Sigmoid colon (tissue), 7 donors: Measurements from ENCODE around the gene MMP24. TPM values are rescaled to one million over a fixed set of nuclear protein-coding genes. Genes with fewer than 3 reads are reported as not detected.

Source experiments
- DNase-seq: peaks from one replicate; pipeline ENCODE4 v3.0.0-alpha.2; 2019
- H3K27ac ChIP-seq, 4 donors: fragments of 200-600 bp; sonication (generic); one replicate each; pipeline ENCODE4 v1.5.1; 2016 to 2019; ENCODE audit warnings: mild to moderate bottlenecking in 1 of 4
- H3K27me3 ChIP-seq, 3 donors: fragments of 200-600 bp; sonication (generic); one replicate each; pipeline ENCODE4 v1.5.1; 2019; ENCODE audit warnings: mild to moderate bottlenecking in 1 of 3
- H3K36me3 ChIP-seq, 4 donors: fragments of 200-600 bp; sonication (generic); one replicate each; pipeline ENCODE4 v1.5.1; 2016 to 2019
- H3K4me1 ChIP-seq, 4 donors: fragments of 200-600 bp; sonication (generic); one replicate each; pipeline ENCODE4 v1.5.1; 2017 to 2019
- H3K4me3 ChIP-seq, 4 donors: fragments of 200-600 bp; sonication (generic); one replicate each; pipeline ENCODE4 v1.5.1; 2017 to 2019; ENCODE audit warnings: mild to moderate bottlenecking in 2 of 4, moderate library complexity in 1 of 4
- H3K9me3 ChIP-seq, 4 donors: fragments of 200-600 bp in 3 of 4; sonication (generic) in 3 of 4; one replicate each; pipeline versions ENCODE4 v1.5.1 to v1.6.1; 2013 to 2019
- EP300 ChIP-seq, 4 donors: sonication (generic); formaldehyde crosslinking; IDR thresholded peaks; one replicate each; pipeline ENCODE4 v1.6.1; 2017; ENCODE audit warnings: antibody characterized with exemption in 4 of 4
- POLR2A ChIP-seq, 2 donors: fragments of 450-650 bp; IDR thresholded peaks; one replicate each; pipeline ENCODE4 v1.6.1; 2016; ENCODE audit warnings: antibody characterized with exemption in 2 of 2, mild to moderate bottlenecking in 2 of 2, moderate library complexity in 2 of 2
- POLR2AphosphoS5 ChIP-seq, 4 donors: sonication (generic); formaldehyde crosslinking; IDR thresholded peaks; one replicate each; pipeline ENCODE4 v1.6.1; 2017; ENCODE audit warnings: antibody characterized with exemption in 4 of 4
- WGBS, 2 donors: extraction: QIAGEN DNeasy Blood & Tissue Kit; methylation state at CpG; one replicate each; pipeline ENCODE4 v1.1.7; 2013; 5-methylcytosine and 5-hydroxymethylcytosine counted together
- intact Hi-C: fragments of 100-400 bp; cut with DNase I; formaldehyde crosslinking; loops from one replicate; pipeline ENCODE4 v1.15.1; 2023
- polyA plus RNA-seq, 3 donors: library from polyadenylated mRNA; stranded (reverse); fragments of 200-250 nt; gene quantifications; one replicate each; pipeline ENCODE4 v1.2.3, GENCODE V29; 2013
- total RNA-seq, 4 donors: library from RNA; depleted of rRNA; stranded (reverse); fragments of >200 nt; gene quantifications; one replicate each; pipeline ENCODE4 v1.1.0, GENCODE V29; 2016
- TF ChIP-seq, protein P1 (sequence below), 4 experiments: fragments of 450-650 bp in 3 of 4; fragments of 200-600 bp in 1 of 4; IDR thresholded peaks; one replicate each; pipeline ENCODE4 v1.5.1; 2016 to 2019; ENCODE audit warnings: antibody characterized with exemption in 4 of 4, mild to moderate bottlenecking in 3 of 4, moderate library complexity in 2 of 4
- donor health status: healthy with polysubstance abuse.
- donor health status: Bipolar disorder and iron deficiency.
- donor health status: healthy.

Gene MMP24
- total and polyA plus RNA-seq, 7 donors: under 0.01 to 1.4 (median 0.46) TPM

DNA sequence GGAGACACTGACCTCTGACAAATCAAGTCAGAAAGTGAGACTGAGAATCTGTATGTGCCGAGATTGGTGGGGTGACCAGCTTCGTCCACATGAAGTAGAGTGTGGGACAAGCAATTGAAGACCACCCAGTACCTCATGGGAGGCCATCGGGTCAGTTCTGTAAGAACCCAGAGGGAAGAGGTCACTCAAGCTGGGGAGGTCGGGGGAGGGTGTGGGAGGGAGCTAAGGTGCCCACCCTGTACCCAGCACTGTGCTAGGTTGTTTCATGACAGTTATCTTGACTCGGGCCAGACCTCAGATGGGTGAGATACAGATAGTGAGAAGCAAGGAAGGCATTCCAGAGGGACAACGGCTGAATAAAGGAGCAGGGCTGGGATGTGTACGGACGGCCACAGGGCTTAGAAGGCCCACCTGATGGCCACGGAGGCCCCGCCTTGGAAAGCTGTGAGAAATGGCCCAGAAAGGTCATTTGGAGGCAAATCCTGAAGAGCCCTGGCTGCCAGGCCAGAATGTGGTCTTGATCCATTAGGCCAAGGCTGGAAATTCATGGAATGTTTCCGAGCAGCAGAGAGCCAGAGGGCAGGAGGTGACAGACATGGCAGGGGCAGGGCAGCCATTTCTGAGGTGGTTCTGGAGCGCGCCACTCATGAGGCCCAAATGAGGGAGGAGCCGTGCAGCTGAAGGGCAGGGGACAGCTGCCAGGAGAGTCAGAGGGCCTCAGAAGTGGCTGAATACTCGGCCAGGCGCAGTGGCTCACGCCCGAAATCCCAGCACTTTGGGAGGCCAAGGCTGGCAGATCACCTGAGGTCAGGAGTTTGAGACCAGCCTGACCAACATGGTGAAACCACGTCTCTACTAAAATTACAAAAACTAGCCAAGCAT, 43.8 kb downstream of the MMP24 start:
- Histone ChIP-seq H3K27me3 (no peaks in the 10 kb centered on the region), H3K4me1 (peaks cover 0 to 15% (median 7%) of the 10 kb centered on the region in 4 donors), H3K4me3 (no peak overlapping the region), H3K9me3 (no peaks in the 10 kb centered on the region), H3K27ac (no peak overlapping the region), H3K36me3 (peaks cover 6 to 44% (median 9%) of the 10 kb centered on the region in 4 donors)
- no peak for DNase-seq
- 93 to 94% methylated on average over 19 of the region's 19 CpGs for WGBS, 2 donors
- intact Hi-C loops: loop anchor here (5.0 kb wide), 1 partner anchor 63 kb away; no protein-coding TSS in a partner anchor
- TF ChIP-seq POLR2AphosphoS5 (IDR thresholded peaks at IDR 0.05): no peak
- no peak for TF ChIP-seq POLR2A (IDR thresholded peaks at IDR 0.05)
- TF ChIP-seq, protein P1, sequence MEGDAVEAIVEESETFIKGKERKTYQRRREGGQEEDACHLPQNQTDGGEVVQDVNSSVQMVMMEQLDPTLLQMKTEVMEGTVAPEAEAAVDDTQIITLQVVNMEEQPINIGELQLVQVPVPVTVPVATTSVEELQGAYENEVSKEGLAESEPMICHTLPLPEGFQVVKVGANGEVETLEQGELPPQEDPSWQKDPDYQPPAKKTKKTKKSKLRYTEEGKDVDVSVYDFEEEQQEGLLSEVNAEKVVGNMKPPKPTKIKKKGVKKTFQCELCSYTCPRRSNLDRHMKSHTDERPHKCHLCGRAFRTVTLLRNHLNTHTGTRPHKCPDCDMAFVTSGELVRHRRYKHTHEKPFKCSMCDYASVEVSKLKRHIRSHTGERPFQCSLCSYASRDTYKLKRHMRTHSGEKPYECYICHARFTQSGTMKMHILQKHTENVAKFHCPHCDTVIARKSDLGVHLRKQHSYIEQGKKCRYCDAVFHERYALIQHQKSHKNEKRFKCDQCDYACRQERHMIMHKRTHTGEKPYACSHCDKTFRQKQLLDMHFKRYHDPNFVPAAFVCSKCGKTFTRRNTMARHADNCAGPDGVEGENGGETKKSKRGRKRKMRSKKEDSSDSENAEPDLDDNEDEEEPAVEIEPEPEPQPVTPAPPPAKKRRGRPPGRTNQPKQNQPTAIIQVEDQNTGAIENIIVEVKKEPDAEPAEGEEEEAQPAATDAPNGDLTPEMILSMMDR (IDR thresholded peaks at IDR 0.05): no peak
- no peak for TF ChIP-seq EP300 (IDR thresholded peaks at IDR 0.05)

DNA sequence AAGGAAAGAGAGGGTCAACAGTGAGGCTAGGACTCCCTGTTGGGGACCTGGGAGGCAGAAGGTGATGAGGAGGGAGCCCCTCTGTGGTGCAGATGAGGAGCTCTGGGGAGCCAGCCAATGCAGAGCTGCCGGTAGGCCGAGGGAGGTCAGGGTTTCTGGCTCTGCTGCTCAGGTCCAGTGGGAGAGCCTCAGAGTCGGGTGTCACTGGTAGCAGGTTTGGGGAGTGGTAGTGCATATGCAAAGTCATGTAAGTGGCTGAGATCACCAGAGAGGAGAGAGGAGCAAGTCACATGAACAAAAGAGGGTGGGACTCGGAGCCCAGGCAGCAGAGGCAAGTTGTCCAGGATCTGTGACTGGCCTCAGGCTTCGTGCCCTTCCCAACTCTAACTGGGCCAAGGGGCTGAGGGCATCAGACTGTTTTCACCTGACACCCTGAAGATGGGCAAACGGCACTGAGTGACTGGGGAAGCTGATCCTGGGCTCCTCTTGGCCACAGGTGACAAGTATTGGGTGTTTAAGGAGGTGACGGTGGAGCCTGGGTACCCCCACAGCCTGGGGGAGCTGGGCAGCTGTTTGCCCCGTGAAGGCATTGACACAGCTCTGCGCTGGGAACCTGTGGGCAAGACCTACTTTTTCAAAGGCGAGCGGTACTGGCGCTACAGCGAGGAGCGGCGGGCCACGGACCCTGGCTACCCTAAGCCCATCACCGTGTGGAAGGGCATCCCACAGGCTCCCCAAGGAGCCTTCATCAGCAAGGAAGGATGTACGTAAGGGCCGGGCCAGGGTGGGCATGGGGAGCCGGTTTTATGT, 44.8 kb downstream of the MMP24 start:
- Histone ChIP-seq H3K4me1 (peaks cover 0 to 18% (median 16%) of the 10 kb centered on the region in 4 donors), H3K27ac (no peak overlapping the region), H3K27me3 (no peaks in the 10 kb centered on the region), H3K9me3 (no peaks in the 10 kb centered on the region), H3K36me3 (peaks cover 6 to 44% (median 9%) of the 10 kb centered on the region in 4 donors), H3K4me3 (no peak overlapping the region)
- no peak for DNase-seq
- 94 to 95% methylated on average over 20 of the region's 20 CpGs for WGBS, 2 donors
- TF ChIP-seq POLR2A (IDR thresholded peaks at IDR 0.05) (no peak), POLR2AphosphoS5 (IDR thresholded peaks at IDR 0.05) (no peak), EP300 (IDR thresholded peaks at IDR 0.05) (no peak)
- TF ChIP-seq, protein P1 (IDR thresholded peaks at IDR 0.05): no peak
- intact Hi-C loops: loop anchor here (5.0 kb wide), 1 partner anchor 64 kb away; no protein-coding TSS in a partner anchor

DNA sequence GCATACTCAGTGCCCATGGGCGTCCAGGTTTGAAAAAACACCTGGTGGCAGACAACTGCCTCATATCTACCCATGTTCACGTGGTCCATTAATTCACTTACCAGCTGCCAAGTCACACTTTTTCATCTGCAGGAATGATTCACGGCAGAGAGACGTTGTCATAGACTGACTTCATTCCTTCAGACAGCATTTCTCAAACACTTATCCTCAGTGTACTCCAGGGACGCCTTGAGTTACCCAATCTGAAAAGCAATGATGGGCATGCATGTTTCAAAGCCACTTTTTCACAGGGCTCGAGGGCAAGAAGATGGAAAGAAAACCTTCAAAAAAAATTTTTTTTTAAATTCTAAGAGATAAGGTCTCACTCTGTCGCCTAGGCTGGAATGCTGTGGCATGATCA, 45.4 kb downstream of the MMP24 start:
- no peak for TF ChIP-seq POLR2A (IDR thresholded peaks at IDR 0.05)
- TF ChIP-seq POLR2AphosphoS5 (IDR thresholded peaks at IDR 0.05): no peak
- TF ChIP-seq, protein P1 (IDR thresholded peaks at IDR 0.05): no peak
- no peak for TF ChIP-seq EP300 (IDR thresholded peaks at IDR 0.05)
- Histone ChIP-seq H3K27me3 (no peaks in the 10 kb centered on the region), H3K9me3 (no peaks in the 10 kb centered on the region), H3K36me3 (peaks cover 6 to 44% (median 9%) of the 10 kb centered on the region in 4 donors), H3K4me1 (peaks cover 0 to 25% (median 21%) of the 10 kb centered on the region in 4 donors), H3K4me3 (no peak overlapping the region), H3K27ac (no peak overlapping the region)
- intact Hi-C loops: loop anchor here (5.0 kb wide), 1 partner anchor 65 kb away; no protein-coding TSS in a partner anchor
- no peak for DNase-seq
- 83 to 88% methylated on average over 7 of the region's 7 CpGs for WGBS, 2 donors

DNA sequence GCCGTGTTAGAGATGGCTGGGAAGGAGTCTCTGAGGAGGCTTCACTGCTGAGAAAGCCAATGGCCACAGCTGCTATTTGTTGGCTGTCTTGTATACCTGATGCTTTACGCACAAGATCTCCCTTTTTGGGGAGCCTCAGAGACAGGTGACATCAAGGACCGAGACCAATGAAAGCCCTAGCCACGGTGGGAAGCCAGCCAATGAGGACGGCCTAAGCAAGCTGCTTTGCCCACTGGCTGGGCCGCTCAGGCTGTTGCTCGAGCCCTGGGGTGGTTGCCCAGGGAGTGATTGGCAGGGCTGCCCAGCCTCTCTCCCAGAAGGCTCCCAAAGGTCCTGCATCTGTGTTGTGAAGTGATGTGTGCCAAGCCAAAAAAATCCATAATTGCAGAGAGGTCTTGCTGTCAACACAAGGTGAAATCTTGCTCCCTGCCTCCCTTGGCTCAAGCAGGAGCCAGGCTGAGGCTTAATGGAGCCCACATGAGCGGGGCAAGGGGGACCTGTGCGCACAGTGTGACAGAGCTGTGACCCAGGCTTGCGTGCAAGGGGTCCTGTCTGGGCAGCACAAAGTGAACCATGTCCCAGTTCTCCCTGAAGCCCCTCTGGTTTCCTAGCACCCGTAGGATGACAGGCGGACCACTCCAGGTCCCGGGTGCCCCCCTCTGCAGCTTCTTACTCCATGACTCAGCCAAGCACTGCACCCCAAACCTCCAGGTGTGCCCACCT, 47.1 kb downstream of the MMP24 start:
- H3K36me3 ChIP-seq: peaks cover 6 to 29% (median 9%) of the 10 kb centered on the region in 4 donors
- H3K9me3 ChIP-seq: no peaks in the 10 kb centered on the region
- TF ChIP-seq POLR2AphosphoS5 (IDR thresholded peaks at IDR 0.05) (no peak), EP300 (IDR thresholded peaks at IDR 0.05) (no peak)
- TF ChIP-seq, protein P1 (IDR thresholded peaks at IDR 0.05): no peak
- H3K27ac ChIP-seq: no peak overlapping the region
- peaks cover 0 to 33% (median 29%) of the 10 kb centered on the region in 4 donors for H3K4me1 ChIP-seq
- H3K27me3 ChIP-seq: no peaks in the 10 kb centered on the region
- intact Hi-C loops: loop anchor here (5.0 kb wide), 1 partner anchor 66 kb away; no protein-coding TSS in a partner anchor
- WGBS, 2 donors: 85 to 91% methylated on average over 13 of the region's 13 CpGs
- no peak for DNase-seq
- H3K4me3 ChIP-seq: no peak overlapping the region
